Measurements from ENCODE around the gene LYZ. TPM values are rescaled to one million over a fixed set of nuclear protein-coding genes. Genes with fewer than 3 reads are reported as not detected.
A peak's percentile ranks its signal among the peaks of the same experiment; 100 is the strongest.

LYZ gene
- total and polyA plus RNA-seq, 2 experiments from 2014 or later: not detected

DNA sequence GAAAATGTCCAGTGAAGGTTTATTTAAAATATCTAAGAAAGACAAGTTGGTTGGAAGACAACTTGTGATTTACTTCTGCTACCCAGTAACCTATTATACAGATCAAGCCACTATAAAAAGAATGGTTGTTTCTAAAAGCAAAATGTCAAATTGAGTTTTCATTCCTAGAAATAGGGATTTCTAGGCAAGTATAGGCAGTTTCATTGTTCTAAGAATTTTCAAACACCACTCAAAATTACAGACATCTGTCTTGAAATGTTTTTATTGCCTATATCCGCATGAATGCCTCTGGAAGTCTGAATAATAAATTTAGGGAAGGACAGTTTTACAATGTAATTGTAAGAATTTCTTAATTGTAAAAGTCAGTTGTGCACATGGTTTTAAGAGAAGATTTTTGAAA is 20.0 kb downstream of the LYZ start:
- Histone ChIP-seq H3K27me3 (replicated peaks; ENCODE audit: insufficient read depth) (no peaks in the 10 kb centered on the region), H3K4me1 (ENCODE audit: insufficient read depth) (no peaks in the 10 kb centered on the region), H3K4me2 (ENCODE audit: unreplicated experiment) (no peak overlapping the region), H3K36me3 (ENCODE audit: low read depth) (peaks cover 18% of the 10 kb centered on the region), H4K20me1 (ENCODE audit: insufficient read depth) (no peaks in the 10 kb centered on the region), H3K9me2 (ENCODE audit: insufficient read depth) (no peaks in the 10 kb centered on the region), H3K79me2 (ENCODE audit: insufficient read depth) (no peaks in the 10 kb centered on the region), H3K27ac (no peak overlapping the region), H3F3A (ENCODE audit: insufficient read depth) (no peaks in the 10 kb centered on the region), H3K9ac (no peak overlapping the region), H3K4me3 (no peak overlapping the region), H2AFZ (no peak overlapping the region), H3K9me3 (ENCODE audit: low read depth) (no peaks in the 10 kb centered on the region)
- TF ChIP-seq EZH2 (IDR thresholded peaks at IDR 0.05; ENCODE audit: insufficient read depth, poor library complexity, severe bottlenecking): no peak
- TF ChIP-seq EZH2phosphoT487 (IDR thresholded peaks at IDR 0.05; ENCODE audit: insufficient read depth, low read depth): no peak
- in situ Hi-C loops (cut with MboI): no loop called here
- WGBS, 2 experiments (ENCODE audit: low coverage in 1 of 2, low lambda C conversion rate in 2 of 2, missing lambda C conversion rate in 2 of 2): 57 to 76% methylated on average over 1 of the region's 1 CpG
- no peak for DNase-seq

DNA sequence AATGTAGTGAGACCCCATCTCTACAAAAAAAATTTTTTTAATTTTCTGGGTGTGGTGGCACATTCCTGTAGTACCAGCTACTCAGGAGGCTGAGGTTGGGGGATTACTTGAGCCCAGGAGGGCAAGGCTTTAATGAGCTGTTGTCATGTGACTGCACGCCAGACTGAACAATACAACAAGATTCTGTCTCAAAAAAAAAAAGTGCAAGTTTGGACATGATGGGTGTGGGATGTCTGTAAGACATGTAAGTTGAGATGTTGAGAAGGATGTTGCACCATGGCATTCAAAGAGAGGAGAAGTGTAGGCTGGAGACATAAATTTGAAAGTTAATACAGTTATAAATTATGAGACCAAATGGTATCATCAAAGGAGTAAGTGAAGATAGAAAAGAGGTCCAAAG is 34.9 kb downstream of the LYZ start:
- TF ChIP-seq EZH2 (IDR thresholded peaks at IDR 0.05; ENCODE audit: insufficient read depth, poor library complexity, severe bottlenecking) (no peak), EZH2phosphoT487 (IDR thresholded peaks at IDR 0.05; ENCODE audit: insufficient read depth, low read depth) (no peak)
- WGBS, 2 experiments (ENCODE audit: low coverage in 1 of 2, low lambda C conversion rate in 2 of 2, missing lambda C conversion rate in 2 of 2): 94 to 100% methylated on average over 1 of the region's 1 CpG
- Histone ChIP-seq H3K4me1 (ENCODE audit: insufficient read depth) (no peaks in the 10 kb centered on the region), H4K20me1 (ENCODE audit: insufficient read depth) (no peaks in the 10 kb centered on the region), H3K4me3 (no peak overlapping the region), H3K79me2 (ENCODE audit: insufficient read depth) (no peaks in the 10 kb centered on the region), H2AFZ (no peak overlapping the region), H3K36me3 (ENCODE audit: low read depth) (no peaks in the 10 kb centered on the region), H3K9ac (no peak overlapping the region), H3F3A (ENCODE audit: insufficient read depth) (peaks cover 7% of the 10 kb centered on the region; the same call in 1 of the 2 replicates), H3K9me2 (ENCODE audit: insufficient read depth) (no peaks in the 10 kb centered on the region), H3K9me3 (ENCODE audit: low read depth) (no peaks in the 10 kb centered on the region), H3K27me3 (replicated peaks; ENCODE audit: insufficient read depth) (no peaks in the 10 kb centered on the region), H3K4me2 (ENCODE audit: unreplicated experiment) (no peak overlapping the region), H3K27ac (no peak overlapping the region)
- in situ Hi-C loops (cut with MboI): no loop called here
- no peak for DNase-seq

DNA sequence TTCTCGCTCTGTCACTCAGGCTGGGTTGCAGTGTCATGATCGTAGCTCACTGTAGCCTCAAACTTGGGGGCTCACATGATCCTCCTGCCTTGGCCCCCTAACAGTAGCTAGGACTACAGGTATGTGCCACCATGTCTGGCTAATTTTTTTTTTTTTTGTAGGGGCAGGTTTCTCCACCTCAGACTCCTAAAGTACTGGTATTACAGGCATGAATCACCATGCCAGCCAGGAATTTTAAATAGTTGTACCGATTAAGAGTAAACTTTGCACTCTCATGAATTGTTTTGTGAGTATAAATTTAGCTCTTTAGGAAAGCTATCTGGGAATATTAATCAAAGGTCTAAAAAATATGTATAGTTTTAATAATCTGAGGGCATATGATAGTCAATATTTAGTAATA is 36.9 kb downstream of the LYZ start:
- Histone ChIP-seq H3K4me3 (no peak overlapping the region), H3K9me2 (ENCODE audit: insufficient read depth) (no peaks in the 10 kb centered on the region), H4K20me1 (ENCODE audit: insufficient read depth) (no peaks in the 10 kb centered on the region), H3K4me2 (ENCODE audit: unreplicated experiment) (no peak overlapping the region), H3K4me1 (ENCODE audit: insufficient read depth) (peaks cover 5% of the 10 kb centered on the region; the same call in 1 of the 2 replicates), H3K36me3 (ENCODE audit: low read depth) (no peaks in the 10 kb centered on the region), H3F3A (ENCODE audit: insufficient read depth) (peaks cover 11% of the 10 kb centered on the region; the same call in 1 of the 2 replicates), H3K27ac (no peak overlapping the region), H3K9me3 (ENCODE audit: low read depth) (no peaks in the 10 kb centered on the region), H3K27me3 (replicated peaks; ENCODE audit: insufficient read depth) (no peaks in the 10 kb centered on the region), H2AFZ (no peak overlapping the region), H3K9ac (no peak overlapping the region), H3K79me2 (ENCODE audit: insufficient read depth) (no peaks in the 10 kb centered on the region)
- DNase-seq: no peak
- in situ Hi-C loops (cut with MboI): no loop called here
- WGBS, 2 experiments (ENCODE audit: low coverage in 1 of 2, low lambda C conversion rate in 2 of 2, missing lambda C conversion rate in 2 of 2): 71 to 79% methylated on average over 3 of the region's 3 CpGs
- TF ChIP-seq EZH2phosphoT487 (IDR thresholded peaks at IDR 0.05; ENCODE audit: insufficient read depth, low read depth): no peak
- no peak for TF ChIP-seq EZH2 (IDR thresholded peaks at IDR 0.05; ENCODE audit: insufficient read depth, poor library complexity, severe bottlenecking)

DNA sequence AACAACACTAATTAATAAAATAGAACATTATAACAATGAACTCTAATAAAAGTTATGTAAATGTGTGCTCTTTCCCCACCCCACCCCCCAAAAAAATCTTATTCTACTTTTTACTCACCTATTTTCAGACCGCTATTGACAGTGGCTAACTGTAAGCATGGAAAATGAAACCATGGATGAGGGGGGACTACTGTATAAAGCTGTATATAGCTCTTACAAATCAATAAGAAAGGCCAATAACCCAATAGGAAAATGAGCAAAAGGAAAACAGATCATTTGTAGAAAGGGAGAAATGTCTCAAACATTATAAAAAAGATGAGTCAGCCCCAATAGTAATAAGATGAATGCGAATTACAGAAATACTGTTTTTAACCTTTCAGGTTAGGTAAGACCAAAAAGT is 38.7 kb downstream of the LYZ start:
- Histone ChIP-seq H3F3A (ENCODE audit: insufficient read depth) (peaks cover 14% of the 10 kb centered on the region; the same call in 1 of the 2 replicates), H3K79me2 (ENCODE audit: insufficient read depth) (no peaks in the 10 kb centered on the region), H3K9me3 (ENCODE audit: low read depth) (no peaks in the 10 kb centered on the region), H3K4me2 (ENCODE audit: unreplicated experiment) (no peak overlapping the region), H3K4me1 (ENCODE audit: insufficient read depth) (peaks cover 8% of the 10 kb centered on the region), H3K27ac (no peak overlapping the region), H3K36me3 (ENCODE audit: low read depth) (no peaks in the 10 kb centered on the region), H3K9me2 (ENCODE audit: insufficient read depth) (no peaks in the 10 kb centered on the region), H3K4me3 (no peak overlapping the region), H4K20me1 (ENCODE audit: insufficient read depth) (no peaks in the 10 kb centered on the region), H3K9ac (no peak overlapping the region), H2AFZ (no peak overlapping the region), H3K27me3 (replicated peaks; ENCODE audit: insufficient read depth) (no peaks in the 10 kb centered on the region)
- in situ Hi-C loops (cut with MboI): no loop called here
- TF ChIP-seq EZH2phosphoT487 (IDR thresholded peaks at IDR 0.05; ENCODE audit: insufficient read depth, low read depth): no peak
- no peak for TF ChIP-seq EZH2 (IDR thresholded peaks at IDR 0.05; ENCODE audit: insufficient read depth, poor library complexity, severe bottlenecking)
- DNase-seq: no peak
- 96 to 97% methylated on average over 2 of the region's 2 CpGs for WGBS, 2 experiments (ENCODE audit: low coverage in 1 of 2, low lambda C conversion rate in 2 of 2, missing lambda C conversion rate in 2 of 2)

DNA sequence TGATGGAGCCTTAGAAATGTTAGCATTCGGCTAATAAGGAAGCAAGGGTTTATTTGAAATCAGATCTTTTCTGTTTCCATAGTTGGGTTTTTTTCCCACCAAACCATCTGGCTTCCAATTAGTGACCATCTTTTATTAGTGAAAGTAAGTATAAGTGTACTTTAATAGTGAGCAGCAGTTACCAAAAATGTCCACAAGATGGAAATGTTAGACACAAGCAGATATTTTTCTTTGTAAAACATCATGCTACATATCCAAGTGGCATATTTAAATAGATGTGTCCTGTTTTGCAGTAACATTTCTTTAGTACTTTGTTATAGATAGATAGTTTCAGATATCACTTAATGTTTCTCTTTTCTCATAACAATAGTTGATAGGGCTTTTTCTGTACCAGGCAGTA is 40.2 kb downstream of the LYZ start:
- Histone ChIP-seq H3K4me1 (ENCODE audit: insufficient read depth) (peaks cover 19% of the 10 kb centered on the region), H3K9me3 (ENCODE audit: low read depth) (no peaks in the 10 kb centered on the region), H3K4me3 (no peak overlapping the region), H2AFZ (no peak overlapping the region), H3K9ac (no peak overlapping the region), H3K79me2 (ENCODE audit: insufficient read depth) (no peaks in the 10 kb centered on the region), H3F3A (ENCODE audit: insufficient read depth) (peaks cover 14% of the 10 kb centered on the region; the same call in 1 of the 2 replicates), H3K27ac (no peak overlapping the region), H3K9me2 (ENCODE audit: insufficient read depth) (no peaks in the 10 kb centered on the region), H3K27me3 (replicated peaks; ENCODE audit: insufficient read depth) (no peaks in the 10 kb centered on the region), H4K20me1 (ENCODE audit: insufficient read depth) (no peaks in the 10 kb centered on the region), H3K36me3 (ENCODE audit: low read depth) (no peaks in the 10 kb centered on the region), H3K4me2 (ENCODE audit: unreplicated experiment) (no peak overlapping the region)
- in situ Hi-C loops (cut with MboI): no loop called here
- WGBS, 2 experiments (ENCODE audit: low coverage in 1 of 2, low lambda C conversion rate in 2 of 2, missing lambda C conversion rate in 2 of 2): 88 to 90% methylated on average over 1 of the region's 1 CpG
- DNase-seq: peak; percentile 70
- TF ChIP-seq EZH2 (IDR thresholded peaks at IDR 0.05; ENCODE audit: insufficient read depth, poor library complexity, severe bottlenecking): no peak
- TF ChIP-seq EZH2phosphoT487 (IDR thresholded peaks at IDR 0.05; ENCODE audit: insufficient read depth, low read depth): no peak
